B cell (primary cell): ENCODE data around the gene TSFM. TPM values are rescaled to one million over a fixed set of nuclear protein-coding genes. Genes with fewer than 3 reads are reported as not detected.

Source experiments
- ATAC-seq: fragments of 200-7000 bp; cut with Tn5 transposase; one replicate; pipeline ENCODE4 v1.10.0; 2021; ENCODE audit warnings: low read depth, mild to moderate bottlenecking, moderate number of reproducible peaks, moderate library complexity
- CTCF ChIA-PET: fragments of 350-600 bp; sonication (Branson Sonifier 250); formaldehyde crosslinking; loops from one replicate; lab custom pipeline; 2021; ENCODE audit warnings: antibody characterized with exemption, inconsistent platforms; lab: Charles Lee
- POLR2A ChIA-PET: fragments of 350-600 bp; sonication (Branson Sonifier 250); formaldehyde crosslinking; loops from one replicate; lab custom pipeline; 2021; ENCODE audit warnings: antibody characterized with exemption; lab: Charles Lee
- DNase-seq: peaks from one replicate; pipeline ENCODE4 v3.0.0; 2013
- H2AFZ ChIP-seq: 2 replicates; pipeline ENCODE4 v1.6.1; 2012; ENCODE audit warnings: mild to moderate bottlenecking, low read depth, low read length; ENCODE audit not compliant: insufficient read depth, poor library complexity, severe bottlenecking
- H3K27ac ChIP-seq, 2 donors: 1 replicate in 1 of 2; 2 replicates in 1 of 2; pipeline ENCODE4 v1.5.1; 2012 to 2013; ENCODE audit warnings: low read length in 2 of 2, mild to moderate bottlenecking in 2 of 2, moderate library complexity in 1 of 2
- H3K27me3 ChIP-seq, 4 experiments: fragments of 200-600 bp in 1 of 4; sonication (generic) in 1 of 4; replicated peaks in 1 of 4; 1 replicate in 2 of 4; 2 replicates in 2 of 4; pipeline versions ENCODE4 v1.6.1 to v1.7.0; 2013 to 2016; ENCODE audit warnings: low read length in 3 of 4, mild to moderate bottlenecking in 2 of 4, mixed read lengths in 1 of 4, moderate library complexity in 1 of 4; ENCODE audit not compliant: insufficient read depth in 4 of 4, control insufficient read depth in 3 of 4; ENCODE audit errors: control extremely low read depth in 1 of 4
- H3K36me3 ChIP-seq, 2 experiments: replicated peaks in 1 of 2; 1 replicate in 1 of 2; 2 replicates in 1 of 2; pipeline versions ENCODE4 v1.6.1 to v1.7.1; 2013; ENCODE audit warnings: low read length in 1 of 2; ENCODE audit not compliant: insufficient read depth in 2 of 2, control insufficient read depth in 1 of 2; ENCODE audit errors: control extremely low read depth in 1 of 2, extremely low read depth in 1 of 2
- H3K4me1 ChIP-seq, 2 donors: fragments of 200-600 bp in 1 of 2; sonication (generic) in 1 of 2; 1 replicate in 1 of 2; 2 replicates in 1 of 2; pipeline versions ENCODE4 v1.5.1 to v1.6.1; 2013 to 2017; ENCODE audit warnings: low read length in 2 of 2; ENCODE audit not compliant: control insufficient read depth in 2 of 2, insufficient read depth in 2 of 2
- H3K4me2 ChIP-seq: replicated peaks from 2 replicates; pipeline ENCODE3; 2012; ENCODE audit warnings: mild to moderate bottlenecking, low read depth, low read length; ENCODE audit not compliant: poor library complexity, severe bottlenecking
- H3K4me3 ChIP-seq, 5 experiments: fragments of 200-600 bp in 1 of 5; sonication (generic) in 1 of 5; 1 replicate in 3 of 5; 2 replicates in 2 of 5; pipeline versions ENCODE4 v1.5.1 to v1.7.0; 2011 to 2016; ENCODE audit warnings: low read length in 4 of 5, mild to moderate bottlenecking in 4 of 5, low read depth in 2 of 5, control low read depth in 1 of 5, moderate library complexity in 1 of 5; ENCODE audit not compliant: insufficient read depth in 1 of 5; ENCODE audit errors: control extremely low read depth in 1 of 5, extremely low read depth in 1 of 5
- H3K79me2 ChIP-seq: fragments of 200-600 bp; sonication (generic); one replicate; pipeline ENCODE4 v1.6.0; 2016; ENCODE audit warnings: low read length; ENCODE audit not compliant: control insufficient read depth, insufficient read depth
- H3K9ac ChIP-seq: fragments of 200-600 bp; sonication (generic); 2 replicates; pipeline ENCODE4 v1.6.1; 2017; ENCODE audit warnings: mild to moderate bottlenecking, low read length, moderate library complexity
- H3K9me3 ChIP-seq, 3 donors: one replicate each; pipeline versions ENCODE4 v1.6.1 to v1.7.1; 2013; ENCODE audit warnings: low read length in 2 of 3; ENCODE audit not compliant: control insufficient read depth in 2 of 3, insufficient read depth in 1 of 3; ENCODE audit errors: control extremely low read depth in 1 of 3
- H4K20me1 ChIP-seq: 2 replicates; pipeline ENCODE4 v1.6.0; 2012; ENCODE audit warnings: mild to moderate bottlenecking, low read length; ENCODE audit not compliant: insufficient read depth, control insufficient read depth, poor library complexity, severe bottlenecking
- H3K27ac Mint-ChIP-seq: one replicate; pipeline ENCODE4 v1.8.0; 2021; ENCODE audit warnings: mixed read lengths
- H3K27me3 Mint-ChIP-seq: one replicate; pipeline ENCODE4 v1.8.0; 2021; ENCODE audit warnings: mixed read lengths
- H3K4me1 Mint-ChIP-seq: one replicate; pipeline ENCODE4 v1.8.0; 2021; ENCODE audit warnings: mixed read lengths
- H3K4me3 Mint-ChIP-seq: one replicate; pipeline ENCODE4 v1.8.0; 2021; ENCODE audit warnings: mixed read lengths
- H3K9me3 Mint-ChIP-seq: one replicate; pipeline ENCODE4 v1.8.0; 2022; ENCODE audit warnings: mixed read lengths; ENCODE audit not compliant: insufficient read depth
- EZH2 ChIP-seq: IDR thresholded peaks from 2 replicates; pipeline ENCODE4 v1.6.1; 2012; ENCODE audit warnings: borderline replicate concordance, low read depth, mild to moderate bottlenecking, moderate library complexity, low read length; ENCODE audit not compliant: insufficient read depth, poor library complexity, severe bottlenecking
- WGBS: methylation state at CpG from one replicate; pipeline ENCODE4 v1.1.5; 2013; ENCODE audit warnings: missing lambda C conversion rate; ENCODE audit not compliant: insufficient coverage; 5-methylcytosine and 5-hydroxymethylcytosine counted together
- intact Hi-C: fragments of 100-400 bp; cut with micrococcal nuclease; formaldehyde crosslinking; loops from one replicate; pipeline ENCODE4 v1.10.0; 2022
- polyA plus RNA-seq: library from polyadenylated mRNA; depleted of rRNA; stranded (reverse); fragments of >200 nt; gene quantifications from 2 replicates; pipeline ENCODE4 v1.2.3, GENCODE V29; 2012
- total RNA-seq, 2 donors: library from RNA; stranded (reverse); fragments of 120-200 nt in 1 of 2; gene quantifications; 1 replicate in 1 of 2; 2 replicates in 1 of 2; pipeline versions ENCODE4 v1.2.3 to v1.2.4, GENCODE V29; 2013 to 2022
- TF ChIP-seq, protein P1 (sequence below): fragments of 200-600 bp; IDR thresholded peaks from one replicate; pipeline ENCODE4 v1.8.0; 2022; ENCODE audit warnings: antibody characterized with exemption, mild to moderate bottlenecking

TSFM gene
- total and polyA plus RNA-seq, 2 donors (not counting 1 experiment from before 2014, with no cell fraction given) = 5.6 to 20.9 TPM

- peak overlapping the region; percentile 1 for H3K9ac ChIP-seq
- peak overlapping the region; percentile 53 to 84 for H3K27ac ChIP-seq
- H3K36me3 ChIP-seq = peaks cover 0 to 5% of the 10 kb centered on the region in 2 experiments
- no peaks in the 10 kb centered on the region for H3K27me3 ChIP-seq
- ATAC-seq = peak; percentile 38
- no peak for TF ChIP-seq EZH2
- TF ChIP-seq, protein P1, sequence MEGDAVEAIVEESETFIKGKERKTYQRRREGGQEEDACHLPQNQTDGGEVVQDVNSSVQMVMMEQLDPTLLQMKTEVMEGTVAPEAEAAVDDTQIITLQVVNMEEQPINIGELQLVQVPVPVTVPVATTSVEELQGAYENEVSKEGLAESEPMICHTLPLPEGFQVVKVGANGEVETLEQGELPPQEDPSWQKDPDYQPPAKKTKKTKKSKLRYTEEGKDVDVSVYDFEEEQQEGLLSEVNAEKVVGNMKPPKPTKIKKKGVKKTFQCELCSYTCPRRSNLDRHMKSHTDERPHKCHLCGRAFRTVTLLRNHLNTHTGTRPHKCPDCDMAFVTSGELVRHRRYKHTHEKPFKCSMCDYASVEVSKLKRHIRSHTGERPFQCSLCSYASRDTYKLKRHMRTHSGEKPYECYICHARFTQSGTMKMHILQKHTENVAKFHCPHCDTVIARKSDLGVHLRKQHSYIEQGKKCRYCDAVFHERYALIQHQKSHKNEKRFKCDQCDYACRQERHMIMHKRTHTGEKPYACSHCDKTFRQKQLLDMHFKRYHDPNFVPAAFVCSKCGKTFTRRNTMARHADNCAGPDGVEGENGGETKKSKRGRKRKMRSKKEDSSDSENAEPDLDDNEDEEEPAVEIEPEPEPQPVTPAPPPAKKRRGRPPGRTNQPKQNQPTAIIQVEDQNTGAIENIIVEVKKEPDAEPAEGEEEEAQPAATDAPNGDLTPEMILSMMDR = no peak
- peaks cover 96% of the 10 kb centered on the region for H3K4me1 Mint-ChIP-seq
- peak overlapping the region; percentile 88 for H3K27ac Mint-ChIP-seq
- intact Hi-C loops = no loop called here
- no peak overlapping the region for H3K4me3 ChIP-seq
- ChIA-PET CTCF (interaction anchor here (0.8 to 8.4 kb wide), 9 partner anchors 8 to 96 kb away, joined by 3 to 182 read pairs (median 12); no protein-coding TSS in a partner anchor), POLR2A (interaction anchor here (0.9 kb wide), 1 partner anchor 8 kb away, joined by 3 read pairs; the partner anchor contains the start of gene CTDSP2)
- H4K20me1 ChIP-seq = peaks cover 99% of the 10 kb centered on the region
- peak overlapping the region; percentile 68 for H3K4me3 Mint-ChIP-seq
- H3K79me2 ChIP-seq = peaks cover 97% of the 10 kb centered on the region
- H3K9me3 ChIP-seq = no peaks in the 10 kb centered on the region
- peak; percentile 50 for DNase-seq
- no peaks in the 10 kb centered on the region for H3K9me3 Mint-ChIP-seq
- H2AFZ ChIP-seq = no peak overlapping the region
- peaks cover 96 to 99% of the 10 kb centered on the region in 2 donors for H3K4me1 ChIP-seq
- H3K4me2 ChIP-seq = peak overlapping the region; percentile 53
- 11% methylated on average over 3 of the region's 5 CpGs for WGBS
- no peaks in the 10 kb centered on the region for H3K27me3 Mint-ChIP-seq
These were observed 55.4 kb downstream of the TSFM start for GRCh38 chr12:57837864-57838562.
